Measurements from ENCODE around the gene ZNF48. TPM values are rescaled to one million over a fixed set of nuclear protein-coding genes. Genes with fewer than 3 reads are reported as not detected.

Gene ZNF48
- total RNA-seq, 4 donors from 2014 or later = 4.4 to 12.7 (median 8.7) TPM

GRCh38 chr16:30381291-30382041 is 13.8 kb upstream of the ZNF48 start:
- no peaks in the 10 kb centered on the region for H3K36me3 ChIP-seq
- no peak for ATAC-seq
- H3K27me3 ChIP-seq = no peaks in the 10 kb centered on the region
- in situ Hi-C loops (cut with MboI; ENCODE audit: low sequenced_read_pairs in 4 of 4) (no loop called here), intact Hi-C loops (cut with DNase I; ENCODE audit: low total_unique reads) (no loop called here)
- H3K27ac ChIP-seq = peak overlapping the region in 2 of 4 donors; percentile 38 to 44
- TF ChIP-seq CTCF (IDR thresholded peaks at IDR 0.05 in 4 of 5, conservative IDR thresholded peaks at IDR 0.05 in 1 of 5) (no peak), POLR2A (IDR thresholded peaks at IDR 0.05) (no peak)
- peaks cover 14 to 23% of the 10 kb centered on the region in 2 donors for H3K4me1 ChIP-seq
- DNase-seq = no peak
- H3K4me3 ChIP-seq = no peak overlapping the region
- H3K9me3 ChIP-seq = no peaks in the 10 kb centered on the region

GRCh38 chr16:30382111-30382881 is 12.9 kb upstream of the ZNF48 start, which contains the start of gene SEPTIN1:
TSS of gene SEPTIN1 (minus strand) at chr16:30382561. CDS start at chr16:30382542, 19 bp downstream.
- Histone ChIP-seq H3K4me1 (peaks cover 8 to 16% of the 10 kb centered on the region in 2 donors), H3K9me3 (no peaks in the 10 kb centered on the region), H3K27ac (peak within 1 kb of the TSS in 2 of 4 donors; percentile 38 to 44), H3K27me3 (no peaks in the 10 kb centered on the region), H3K4me3 (no peak within 1 kb of the TSS), H3K36me3 (no peaks in the 10 kb centered on the region)
- intact Hi-C loops (cut with DNase I; ENCODE audit: low total_unique reads) (no loop called here), in situ Hi-C loops (cut with MboI; ENCODE audit: low sequenced_read_pairs in 4 of 4) (no loop called here)
- no peak for DNase-seq
- no peak for ATAC-seq
- TF ChIP-seq POLR2A (IDR thresholded peaks at IDR 0.05) (no peak), CTCF (IDR thresholded peaks at IDR 0.05 in 4 of 5, conservative IDR thresholded peaks at IDR 0.05 in 1 of 5) (no peak)

- DNase-seq = no peak
- H3K27ac ChIP-seq = peak overlapping the region in 1 of 4 donors; percentile 18
- TF ChIP-seq POLR2A (IDR thresholded peaks at IDR 0.05) (no peak), CTCF (IDR thresholded peaks at IDR 0.05 in 4 of 5, conservative IDR thresholded peaks at IDR 0.05 in 1 of 5) (no peak)
These were observed 11.7 kb upstream of the ZNF48 start for GRCh38 chr16:30383521-30383920.

GRCh38 chr16:30394592-30395154 is 547 bp upstream of the ZNF48 start:
- TF ChIP-seq CTCF (IDR thresholded peaks at IDR 0.05 in 4 of 5, conservative IDR thresholded peaks at IDR 0.05 in 1 of 5) = no peak
- no peak for TF ChIP-seq POLR2A (IDR thresholded peaks at IDR 0.05)
- no peak for DNase-seq
- Histone ChIP-seq H3K36me3 (peaks cover 0 to 17% of the 10 kb centered on the region in 2 donors), H3K27me3 (no peaks in the 10 kb centered on the region), H3K9me3 (no peaks in the 10 kb centered on the region), H3K4me1 (peaks cover 12 to 18% of the 10 kb centered on the region in 2 donors), H3K4me3 (peak overlapping the region; percentile 75 to 86 (median 79)), H3K27ac (peak overlapping the region; percentile 77 to 88 (median 86))
- intact Hi-C loops (cut with DNase I; ENCODE audit: low total_unique reads) = loop anchor here (1.0 kb wide), 2 partner anchors 13 to 16 kb away; partner anchors contain the start of gene ZNF771
- in situ Hi-C loops (cut with MboI; ENCODE audit: low sequenced_read_pairs in 4 of 4) = no loop called here
- peak; percentile 32 to 41 for ATAC-seq

More at GRCh38 chr16:30383521-30383920, 11.7 kb upstream of the ZNF48 start:
- in situ Hi-C loops (cut with MboI; ENCODE audit: low sequenced_read_pairs in 4 of 4) (no loop called here), intact Hi-C loops (cut with DNase I; ENCODE audit: low total_unique reads) (no loop called here)
- Histone ChIP-seq H3K4me1 (peaks cover 6 to 8% of the 10 kb centered on the region in 2 donors), H3K36me3 (no peaks in the 10 kb centered on the region), H3K27me3 (no peaks in the 10 kb centered on the region), H3K4me3 (no peak overlapping the region), H3K9me3 (no peaks in the 10 kb centered on the region)
- no peak for ATAC-seq

All from gastrocnemius medialis (tissue), 4 donors.